Natural killer cell (primary cell): Measurements from ENCODE around the gene ADCY5. TPM values are rescaled to one million over a fixed set of nuclear protein-coding genes. Genes with fewer than 3 reads are reported as not detected.

ENCODE experiments used
- ATAC-seq, 3 donors: fragments of 150-1000 bp in 2 of 3; fragments of 200-7000 bp in 1 of 3; cut with Tn5 transposase; 1 replicate in 1 of 3; 2 replicates in 2 of 3; pipeline ENCODE4 v1.10.0; 2021; ENCODE audit warnings: mild to moderate bottlenecking in 2 of 3, moderate library complexity in 2 of 3
- DNase-seq, 2 donors: peaks; one replicate each; pipeline versions ENCODE4 v3.0.0 to v3.0.0-alpha.2; 2013 to 2021; ENCODE audit warnings: mixed read lengths in 1 of 2
- H3K27ac ChIP-seq: one replicate; pipeline ENCODE4 v1.5.1; 2013; ENCODE audit warnings: mild to moderate bottlenecking, low read length
- H3K27me3 ChIP-seq: one replicate; pipeline ENCODE4 v1.6.1; 2013; ENCODE audit warnings: low read length; ENCODE audit not compliant: control insufficient read depth, insufficient read depth
- H3K36me3 ChIP-seq: one replicate; pipeline ENCODE4 v1.6.1; 2013; ENCODE audit warnings: low read length; ENCODE audit not compliant: control insufficient read depth, insufficient read depth
- H3K4me1 ChIP-seq: one replicate; pipeline ENCODE4 v1.6.1; 2013; ENCODE audit warnings: low read length; ENCODE audit not compliant: control insufficient read depth, insufficient read depth
- H3K4me3 ChIP-seq: one replicate; pipeline ENCODE4 v1.5.1; 2013; ENCODE audit warnings: low read length
- H3K9me3 ChIP-seq: one replicate; pipeline ENCODE4 v1.6.1; 2013; ENCODE audit warnings: low read length; ENCODE audit not compliant: control insufficient read depth, insufficient read depth
- H3K27ac Mint-ChIP-seq, 2 donors: one replicate each; pipeline ENCODE4 v1.8.0; 2022; ENCODE audit warnings: mild to moderate bottlenecking in 2 of 2, mixed read lengths in 2 of 2, moderate library complexity in 1 of 2
- H3K27me3 Mint-ChIP-seq, 2 donors: one replicate each; pipeline ENCODE4 v1.8.0; 2022; ENCODE audit warnings: low read depth in 2 of 2, mixed read lengths in 2 of 2
- H3K36me3 Mint-ChIP-seq: one replicate; pipeline ENCODE4 v1.8.0; 2022; ENCODE audit warnings: mixed read lengths
- H3K4me1 Mint-ChIP-seq, 2 donors: one replicate each; pipeline ENCODE4 v1.8.0; 2022; ENCODE audit warnings: mixed read lengths in 2 of 2
- H3K4me3 Mint-ChIP-seq: one replicate; pipeline ENCODE4 v1.8.0; 2022; ENCODE audit warnings: mild to moderate bottlenecking, moderate library complexity, mixed read lengths
- H3K9me3 Mint-ChIP-seq, 2 donors: one replicate each; pipeline ENCODE4 v1.8.0; 2022; ENCODE audit warnings: mixed read lengths in 2 of 2
- CTCF ChIP-seq: fragments of 200-600 bp; IDR thresholded peaks from one replicate; pipeline ENCODE4 v1.8.0; 2022; ENCODE audit warnings: antibody characterized with exemption
- whole genome bisulfite sequencing: methylation state at CpG from one replicate; pipeline ENCODE4 v1.1.7; 2013; ENCODE audit warnings: missing lambda C conversion rate; ENCODE audit not compliant: insufficient coverage; 5-methylcytosine and 5-hydroxymethylcytosine counted together
- intact Hi-C: fragments of 100-400 bp; cut with micrococcal nuclease; formaldehyde crosslinking; loops from one replicate; pipeline ENCODE4 v1.14.2; 2022
- total RNA-seq, 4 donors: library from RNA; stranded (reverse); fragments of 120-200 nt in 1 of 4; gene quantifications; one replicate each; pipeline versions ENCODE4 v1.2.3 to v1.2.4, GENCODE V29; 2013 to 2022

Gene ADCY5
- total RNA-seq, 3 donors from 2014 or later (not counting 1 experiment from before 2014, with no cell fraction given) = not detected

DNA sequence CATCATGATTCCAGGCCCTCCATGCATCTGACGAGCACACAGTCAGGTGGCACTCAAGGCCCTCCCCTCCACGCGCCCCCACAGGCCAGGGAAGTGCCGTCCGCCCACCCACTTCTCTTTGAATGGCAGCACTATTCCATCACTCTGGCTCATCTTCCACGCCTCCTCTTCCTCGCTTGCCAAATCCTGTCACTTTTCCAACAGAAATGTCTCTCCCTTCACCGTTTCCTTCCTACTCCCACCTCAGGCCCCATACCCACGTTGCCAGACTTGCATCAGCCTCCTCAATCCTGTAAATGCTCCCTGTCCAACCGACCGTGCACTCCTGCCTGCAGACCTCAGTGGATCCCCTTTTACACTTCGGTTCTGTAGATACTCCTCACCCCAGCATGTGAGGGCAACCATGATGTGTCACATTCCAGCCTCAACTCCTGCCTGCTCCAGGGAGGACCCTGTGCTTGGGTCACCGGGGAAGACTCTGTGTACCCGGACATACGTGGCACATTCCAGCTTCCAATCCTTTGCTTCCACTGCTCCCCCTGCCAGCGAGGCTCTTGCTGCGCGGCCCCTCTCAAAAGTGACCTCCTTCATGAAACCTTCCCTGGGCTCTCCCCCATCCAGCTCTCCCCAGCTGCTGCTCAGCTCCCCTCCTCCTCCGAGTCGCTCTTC, 29.6 kb downstream of the ADCY5 start:
- H3K36me3 ChIP-seq = no peaks in the 10 kb centered on the region
- H3K27ac Mint-ChIP-seq = no peak overlapping the region
- intact Hi-C loops = no loop called here
- H3K9me3 ChIP-seq = no peaks in the 10 kb centered on the region
- H3K4me3 ChIP-seq = no peak overlapping the region
- no peak for ATAC-seq
- no peaks in the 10 kb centered on the region for H3K9me3 Mint-ChIP-seq
- H3K27ac ChIP-seq = no peak overlapping the region
- no peaks in the 10 kb centered on the region for H3K4me1 ChIP-seq
- H3K4me1 Mint-ChIP-seq = no peaks in the 10 kb centered on the region
- H3K36me3 Mint-ChIP-seq = no peaks in the 10 kb centered on the region
- H3K27me3 Mint-ChIP-seq = no peaks in the 10 kb centered on the region
- H3K4me3 Mint-ChIP-seq = no peak overlapping the region
- 86% methylated on average over 20 of the region's 20 CpGs for WGBS
- TF ChIP-seq CTCF = no peak
- no peak for DNase-seq
- no peaks in the 10 kb centered on the region for H3K27me3 ChIP-seq

DNA sequence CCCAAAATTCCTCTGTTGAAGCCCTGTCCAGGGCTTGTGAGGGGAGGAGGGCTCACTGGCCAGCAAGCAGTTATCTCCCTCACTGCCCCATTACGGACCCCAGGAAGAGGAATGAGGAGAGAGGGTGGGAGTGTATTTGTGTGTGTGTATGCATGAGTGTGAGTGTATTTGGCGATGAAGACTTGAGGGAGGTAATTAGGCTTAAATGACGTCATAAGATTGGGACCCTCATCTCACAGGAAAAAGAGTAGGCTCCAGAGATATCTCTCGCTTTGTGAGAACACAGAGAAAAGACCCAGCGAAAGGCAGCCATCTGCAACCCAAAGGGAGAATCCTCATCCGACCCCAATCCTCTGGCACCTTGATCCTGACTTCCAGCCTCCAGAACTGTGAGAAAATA, 32.2 kb downstream of the ADCY5 start:
- no peaks in the 10 kb centered on the region for H3K9me3 ChIP-seq
- 89% methylated on average over 6 of the region's 6 CpGs for WGBS
- no peak overlapping the region for H3K27ac Mint-ChIP-seq
- no peaks in the 10 kb centered on the region for H3K27me3 ChIP-seq
- DNase-seq (no peak), ATAC-seq (no peak)
- no peaks in the 10 kb centered on the region for H3K9me3 Mint-ChIP-seq
- intact Hi-C loops = no loop called here
- H3K36me3 Mint-ChIP-seq = no peaks in the 10 kb centered on the region
- H3K4me1 Mint-ChIP-seq = no peaks in the 10 kb centered on the region
- no peak overlapping the region for H3K4me3 ChIP-seq
- no peak for TF ChIP-seq CTCF
- H3K4me3 Mint-ChIP-seq = no peak overlapping the region
- no peak overlapping the region for H3K27ac ChIP-seq
- no peaks in the 10 kb centered on the region for H3K27me3 Mint-ChIP-seq
- H3K4me1 ChIP-seq = no peaks in the 10 kb centered on the region
- no peaks in the 10 kb centered on the region for H3K36me3 ChIP-seq

DNA sequence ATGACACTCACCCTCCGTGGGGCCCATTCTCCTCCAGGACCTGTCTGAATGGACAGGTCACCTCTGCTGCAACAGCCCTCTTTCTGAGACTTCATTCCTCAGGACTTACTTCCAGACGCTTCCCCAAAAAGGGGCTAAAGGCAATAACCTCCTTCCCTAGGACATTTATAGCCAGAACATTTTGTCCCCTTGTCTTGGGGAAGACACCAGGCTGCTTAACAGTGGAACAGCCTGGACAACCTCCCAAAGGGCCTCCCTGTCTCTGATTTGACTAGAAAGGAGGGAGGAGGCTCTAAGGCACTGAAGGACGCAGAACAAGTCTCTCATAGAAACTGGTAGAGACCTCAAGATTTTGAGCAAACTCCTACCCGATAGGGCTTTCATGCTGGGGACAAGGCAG, 32.7 kb downstream of the ADCY5 start:
- H3K27ac Mint-ChIP-seq = no peak overlapping the region
- Histone ChIP-seq H3K36me3 (no peaks in the 10 kb centered on the region), H3K27ac (no peak overlapping the region), H3K4me1 (no peaks in the 10 kb centered on the region), H3K27me3 (no peaks in the 10 kb centered on the region), H3K9me3 (no peaks in the 10 kb centered on the region), H3K4me3 (no peak overlapping the region)
- no peaks in the 10 kb centered on the region for H3K27me3 Mint-ChIP-seq
- intact Hi-C loops = no loop called here
- WGBS = 83% methylated on average over 4 of the region's 4 CpGs
- no peak overlapping the region for H3K4me3 Mint-ChIP-seq
- no peaks in the 10 kb centered on the region for H3K9me3 Mint-ChIP-seq
- H3K36me3 Mint-ChIP-seq = no peaks in the 10 kb centered on the region
- no peaks in the 10 kb centered on the region for H3K4me1 Mint-ChIP-seq
- no peak for ATAC-seq
- DNase-seq = no peak
- TF ChIP-seq CTCF = no peak
